GM13977 (cell line): ENCODE results near the gene TRPV4.

Experiments
- DNase-seq: peaks from one replicate; pipeline ENCODE4 v3.0.0; 2012; ENCODE audit warnings: low spot score
- CTCF ChIP-seq: IDR thresholded peaks from 2 replicates; pipeline ENCODE4 v1.5.1; 2012; ENCODE audit warnings: mild to moderate bottlenecking, control low read depth; ENCODE audit not compliant: insufficient read depth; ENCODE audit errors: extremely low read depth, missing control alignments
- in situ Hi-C: fragments of 300-500 bp; cut with MboI; formaldehyde crosslinking; loops from one replicate; pipeline ENCODE4 v1.12.0; 2022; ENCODE audit warnings: low sequenced_read_pairs, low pct_unique_long_range_greater_than_20kb, mixed read lengths, inconsistent platforms; ENCODE audit not compliant: unreplicated experiment

The TRPV4 gene

DNA sequence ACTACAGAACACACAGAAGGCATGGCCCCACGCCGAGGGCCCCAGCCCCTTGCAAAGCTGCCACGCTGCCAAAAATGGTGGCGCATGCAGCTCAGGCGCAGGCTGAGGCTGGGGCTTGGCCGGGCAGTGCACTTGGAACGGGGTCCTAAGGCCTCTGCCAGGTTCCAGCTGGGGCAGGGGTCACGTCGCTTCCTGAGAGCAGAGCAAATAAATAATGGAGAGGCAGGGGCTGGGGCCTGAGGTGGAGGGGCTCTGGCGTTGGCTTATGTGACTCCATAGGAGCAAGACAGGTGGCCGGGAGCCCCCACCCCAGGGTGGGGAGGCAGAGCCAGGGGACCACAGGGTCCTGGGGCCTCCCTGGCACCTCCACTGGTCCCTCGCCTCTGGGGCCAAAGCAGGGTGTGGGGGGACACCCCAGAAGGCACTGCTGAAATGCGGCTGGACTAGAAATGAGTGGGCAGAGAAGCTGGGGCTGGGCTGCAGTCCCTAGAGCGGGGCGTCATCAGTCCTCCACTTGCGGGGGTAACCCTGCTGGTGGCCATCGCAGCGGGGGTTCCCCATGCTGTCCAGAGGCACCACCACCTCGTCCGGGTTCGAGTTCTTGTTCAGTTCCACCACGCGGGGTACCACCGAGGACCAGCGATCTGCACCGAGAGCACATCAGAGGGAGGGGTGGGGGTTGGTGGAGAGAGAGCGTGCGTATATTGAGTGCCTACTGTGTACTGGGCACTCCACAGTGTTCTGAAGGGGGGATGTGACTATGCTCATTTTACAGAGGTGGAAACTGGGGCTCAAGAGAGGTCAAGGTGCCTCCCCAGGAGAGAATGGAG is 49.8 kb downstream of the TRPV4 start:
- TF ChIP-seq CTCF, result no peak
- DNase-seq, result no peak
- in situ Hi-C loops, result no loop called here

DNA sequence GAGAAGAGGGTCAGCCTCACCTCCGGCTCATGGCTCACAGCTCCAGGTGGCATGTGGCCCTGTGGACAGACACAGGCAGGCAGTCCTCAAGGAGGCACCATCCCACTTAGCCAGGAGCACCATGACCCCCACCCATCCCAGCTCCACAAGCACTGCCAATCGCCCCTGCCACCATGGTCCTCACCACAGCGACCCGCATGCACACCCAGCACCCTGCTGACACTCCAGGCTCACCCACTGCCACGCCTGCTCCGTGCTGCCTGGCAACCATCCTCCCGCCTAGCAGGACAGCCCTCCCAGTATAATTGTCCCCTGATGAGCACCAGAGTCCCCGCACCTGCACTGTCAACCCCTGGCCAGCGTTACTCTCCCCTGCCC is 50.9 kb downstream of the TRPV4 start:
- DNase-seq, result no peak
- in situ Hi-C loops, result no loop called here
- no peak for TF ChIP-seq CTCF

DNA sequence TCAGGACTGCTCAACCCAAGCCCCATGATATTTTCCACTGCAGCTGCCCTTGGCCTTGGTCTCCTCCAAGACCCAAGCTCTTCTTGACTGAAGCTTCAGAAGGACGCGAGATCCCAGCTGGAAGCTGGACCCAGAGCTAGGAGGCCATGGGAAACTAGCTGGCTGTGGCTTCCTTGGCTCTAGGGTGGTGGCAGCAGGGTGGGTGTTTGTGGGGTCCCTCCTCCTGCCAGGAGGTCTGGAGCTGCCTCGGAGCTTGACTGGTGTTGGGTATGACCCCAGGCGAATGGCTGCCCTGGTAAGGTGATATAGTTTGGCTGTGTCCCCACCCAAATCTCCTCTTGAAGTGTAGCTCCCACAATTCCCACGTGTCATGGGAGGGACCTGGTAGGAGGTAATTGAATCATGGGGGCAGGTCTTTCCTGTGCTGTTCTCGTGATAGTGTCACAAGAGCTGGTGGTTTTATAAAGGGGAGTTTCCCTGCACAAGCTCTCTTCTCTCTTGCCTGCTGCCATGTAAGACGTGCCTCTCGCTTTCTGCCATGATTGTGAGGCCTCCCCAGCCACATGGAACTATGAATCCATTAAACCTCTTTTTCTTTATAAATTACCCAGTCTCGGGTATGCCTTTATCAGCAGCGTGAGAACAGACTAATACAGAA is 51.4 kb downstream of the TRPV4 start:
- no peak for TF ChIP-seq CTCF
- no peak for DNase-seq
- in situ Hi-C loops, result no loop called here

DNA sequence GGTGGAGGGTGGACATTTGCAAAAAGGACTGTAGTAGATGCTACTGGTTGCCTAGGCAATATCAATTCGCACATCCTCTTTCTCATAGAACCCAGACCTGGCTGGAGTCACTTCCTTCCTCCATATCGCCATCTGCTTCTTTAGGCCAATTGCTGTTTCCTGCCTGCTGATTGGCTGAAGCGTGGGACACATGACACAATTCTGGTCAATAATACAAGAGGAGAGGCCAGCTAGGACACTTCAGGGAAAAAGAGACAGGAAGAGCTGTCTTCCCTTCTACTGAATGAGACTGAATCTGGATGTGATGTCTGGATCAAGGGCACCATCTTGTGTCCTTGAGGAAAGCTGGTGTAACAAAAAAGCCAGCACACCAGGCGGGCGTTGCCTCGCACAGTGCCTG is 53.8 kb downstream of the TRPV4 start:
- in situ Hi-C loops, result loop anchor here (10.0 kb wide), 2 partner anchors 265 to 345 kb away; no protein-coding TSS in a partner anchor
- no peak for TF ChIP-seq CTCF
- DNase-seq, result no peak

DNA sequence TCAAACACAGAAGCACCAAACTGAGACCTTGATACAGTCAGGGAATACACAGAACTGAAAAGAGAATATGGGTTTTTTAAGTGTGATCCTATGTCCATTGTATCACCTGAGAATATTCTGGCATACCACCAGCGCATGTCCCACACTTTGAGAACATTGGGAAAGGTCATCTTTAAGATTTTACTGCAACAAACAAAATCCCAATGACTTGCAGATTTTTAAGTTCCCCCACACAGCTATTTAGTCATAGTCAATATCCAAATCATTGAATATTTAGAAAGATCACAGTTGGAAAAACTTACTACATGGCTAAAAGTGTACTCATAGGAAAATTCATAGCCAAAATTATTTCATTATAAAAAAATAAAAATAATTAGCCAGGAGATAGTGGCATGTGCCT is 54.5 kb downstream of the TRPV4 start:
- no peak for TF ChIP-seq CTCF
- in situ Hi-C loops, result loop anchor here (10.0 kb wide), 2 partner anchors 264 to 344 kb away; no protein-coding TSS in a partner anchor
- no peak for DNase-seq

DNA sequence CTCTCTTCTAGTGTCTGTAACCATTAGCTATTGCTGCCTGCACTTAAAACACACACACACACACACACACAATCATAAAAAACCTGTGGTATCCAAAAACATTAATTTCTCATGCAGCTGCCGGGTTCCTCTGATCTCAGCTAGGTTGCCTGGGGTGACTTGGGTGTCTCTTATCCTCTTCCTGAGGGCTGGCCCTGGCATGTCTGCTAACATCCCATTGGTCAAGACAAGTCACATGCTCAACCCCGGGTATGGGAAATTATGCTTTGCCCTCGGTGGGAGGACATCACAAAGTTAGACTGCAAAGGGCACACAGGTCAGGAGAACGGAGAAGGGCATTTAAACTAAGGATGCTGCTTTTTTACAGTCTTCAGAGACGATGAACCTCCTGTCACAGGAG is 55.7 kb downstream of the TRPV4 start:
- TF ChIP-seq CTCF, result no peak
- DNase-seq, result peak; percentile 78
- in situ Hi-C loops, result loop anchor here (10.0 kb wide), 2 partner anchors 263 to 343 kb away; no protein-coding TSS in a partner anchor
